Activated naive CD4-positive, alpha-beta T cell treated with anti-CD3 and anti-CD28 coated beads, Interleukin-2, amount 50 U/mL, for 16 hours (primary cell): ENCODE data around the gene CA7.

Experiments used
- DNase-seq: peaks from one replicate; pipeline ENCODE4 v3.0.0-alpha.2; 2020

The CA7 gene

DNA sequence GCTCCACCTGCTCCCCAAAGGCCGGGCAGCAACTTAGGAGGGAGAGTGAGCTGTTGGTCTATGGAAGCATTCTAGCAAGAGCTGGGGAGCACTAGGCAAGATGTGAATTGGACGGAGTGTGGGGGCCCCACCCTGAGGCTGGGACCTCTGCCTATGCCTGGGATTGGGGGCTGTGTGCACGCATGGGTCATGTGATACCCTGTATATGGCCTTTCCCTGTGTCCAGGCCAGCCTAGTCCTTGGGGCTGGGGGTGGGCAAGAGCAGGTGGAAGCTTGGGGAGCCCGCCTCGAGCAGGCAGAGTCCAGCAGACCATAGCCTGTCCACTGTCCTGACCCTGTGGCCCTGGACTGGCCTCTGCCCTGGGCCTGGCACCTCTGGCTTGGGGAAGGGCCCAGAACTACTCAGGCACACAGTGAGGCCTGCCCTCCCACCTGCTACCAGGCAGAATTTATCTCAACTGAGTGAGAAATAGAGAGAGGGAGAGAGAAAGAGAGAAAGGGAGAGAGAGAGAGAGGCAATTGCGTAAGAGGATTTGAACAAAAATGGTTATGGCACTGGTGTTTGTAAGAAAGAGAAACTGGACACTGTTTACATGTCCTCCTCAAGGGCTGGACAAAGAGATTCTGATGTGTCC is 55.2 kb downstream of the CA7 start:
- DNase-seq: no peak

DNA sequence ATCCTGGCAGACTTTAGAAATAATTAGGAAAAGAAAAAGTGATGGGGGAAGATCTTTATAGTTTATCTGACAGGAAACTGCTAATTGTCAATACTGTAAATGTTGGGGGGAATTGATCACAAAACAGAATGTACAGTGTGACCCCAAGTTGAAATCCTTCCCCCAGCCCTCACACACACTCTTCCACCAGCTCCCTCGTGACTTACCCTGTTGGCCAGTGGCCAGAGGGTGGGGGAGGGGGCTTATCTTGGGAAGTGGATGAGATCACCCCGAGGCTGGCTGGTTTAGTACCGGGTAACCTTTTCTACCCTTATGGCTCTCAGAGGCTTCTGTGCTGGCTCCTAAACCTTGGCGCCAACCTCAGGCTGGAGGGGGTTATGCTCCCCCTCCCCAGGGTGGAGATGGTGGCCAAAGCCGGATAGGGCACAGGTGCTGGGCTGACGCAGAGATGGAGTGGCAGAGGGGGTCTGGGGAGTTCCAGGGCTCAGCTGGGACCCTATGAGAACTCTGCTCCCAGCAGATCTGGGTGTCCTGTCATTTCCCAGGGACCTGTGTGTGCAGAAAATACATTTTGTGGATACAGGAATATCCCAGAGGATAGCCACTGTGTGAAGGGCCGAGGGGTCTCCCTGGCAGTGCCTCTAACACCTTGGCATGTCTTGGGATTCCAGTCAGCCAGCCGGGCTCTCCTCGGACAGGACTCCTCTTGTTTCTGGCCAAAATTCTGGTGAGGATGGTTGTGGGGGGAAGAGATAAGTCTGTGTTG is 55.9 kb downstream of the CA7 start:
- no peak for DNase-seq

DNA sequence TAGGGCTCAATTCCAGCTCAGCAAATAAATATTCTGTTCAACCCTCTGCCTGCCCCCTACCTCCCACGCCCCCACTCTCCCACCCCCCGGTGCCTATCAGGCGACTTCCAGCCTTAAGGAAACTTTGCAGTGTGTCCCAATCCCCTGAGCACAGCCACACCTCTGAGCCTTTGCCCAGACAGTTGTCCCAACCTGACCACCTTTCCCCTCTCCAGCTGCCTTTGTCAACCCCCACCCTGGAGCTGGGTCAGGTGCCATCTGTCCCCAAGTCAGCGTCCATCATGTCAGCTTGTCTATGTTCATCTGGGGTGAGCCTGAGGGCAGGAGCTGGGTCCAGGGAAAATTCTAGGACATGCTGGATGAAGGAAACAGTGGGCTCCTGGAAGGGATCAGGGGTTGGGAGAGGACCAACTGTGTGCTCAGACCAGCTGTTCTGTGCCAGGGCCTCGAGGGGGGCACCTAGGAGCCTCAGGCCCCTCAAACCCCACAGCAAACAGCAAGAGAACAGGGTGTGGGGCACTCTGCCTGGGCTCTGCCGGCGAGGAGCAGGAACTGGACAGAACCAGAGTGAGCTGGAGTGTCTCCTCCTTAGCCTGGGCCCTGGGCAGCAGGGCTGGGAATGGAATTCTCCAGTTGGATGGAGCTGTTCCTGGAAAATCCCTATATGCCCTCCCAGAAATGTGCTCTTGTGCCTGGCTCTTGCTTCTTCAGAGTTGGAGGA is 56.7 kb downstream of the CA7 start:
- DNase-seq: no peak

DNA sequence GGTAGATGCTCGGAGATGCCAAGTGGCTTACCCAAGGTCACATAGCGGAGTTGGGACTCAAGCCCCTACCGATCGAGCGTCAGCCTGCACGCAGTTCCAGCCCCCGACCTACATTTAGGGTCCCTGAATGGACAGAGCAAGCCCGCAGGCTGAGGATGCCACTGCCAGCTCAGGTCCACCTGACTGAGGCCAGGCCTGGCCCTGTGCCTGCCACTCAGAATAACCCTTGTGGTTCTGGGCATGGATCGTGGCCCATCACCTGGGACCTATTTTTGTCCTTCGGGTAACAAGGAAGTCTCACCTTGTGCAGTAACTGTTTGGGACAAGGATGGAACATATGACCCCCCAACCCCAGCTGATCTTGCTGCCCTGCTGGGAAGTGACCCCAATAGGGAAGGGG is 57.4 kb downstream of the CA7 start:
- no peak for DNase-seq

DNA sequence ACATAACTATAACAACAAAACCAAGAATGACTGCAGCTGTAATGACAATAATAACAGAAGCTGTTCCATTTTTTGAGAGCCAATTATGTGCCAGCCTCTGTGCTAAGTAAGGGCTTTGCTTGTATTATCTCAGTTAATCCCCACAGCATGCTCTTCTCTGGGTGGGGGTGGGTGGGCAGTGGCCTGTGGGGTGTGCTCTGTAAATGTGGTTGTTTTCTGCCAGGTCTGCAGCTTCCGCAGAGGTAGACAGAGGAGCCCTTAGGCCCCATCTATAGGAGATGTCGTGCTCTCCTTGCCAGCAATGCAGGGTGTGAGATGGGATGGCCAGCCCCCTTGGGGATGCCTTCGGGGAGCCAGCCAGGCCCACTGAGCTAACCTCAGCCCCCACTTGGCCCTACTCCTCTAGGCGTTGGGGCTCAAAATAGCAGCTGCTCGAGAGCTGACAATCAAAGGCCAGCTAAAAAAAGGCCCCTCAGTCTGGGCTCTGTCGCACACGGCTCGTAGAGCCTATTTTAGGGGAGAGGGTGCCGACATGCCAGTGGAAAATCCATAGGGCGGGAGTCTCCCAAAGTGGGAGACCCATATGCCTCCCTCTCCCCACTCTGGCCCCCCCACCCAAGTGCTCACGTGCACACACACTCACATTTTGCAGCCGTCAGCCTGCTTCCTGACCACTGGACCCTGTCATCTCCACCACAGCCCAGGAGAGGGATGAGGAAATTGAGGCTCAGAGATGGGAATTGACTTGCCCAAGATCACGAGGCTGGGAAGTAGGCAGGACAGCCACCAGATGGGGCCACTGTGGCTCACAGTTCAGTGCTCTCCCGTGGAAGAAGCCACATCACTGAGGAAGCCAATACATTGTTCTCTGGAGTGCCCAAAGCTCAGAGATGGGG is 58.7 kb downstream of the CA7 start:
- DNase-seq: no peak
